PC-9 (cell line): ENCODE measurements around the gene SLC46A3. TPM values are rescaled to one million over a fixed set of nuclear protein-coding genes. Genes with fewer than 3 reads are reported as not detected.

Experiments
- BruUV-seq: library from RNA; stranded (reverse); fragments of 400-500 nt; replicated peaks from 2 replicates; lab custom pipeline; 2021; lab: Mats Ljungman, UMichigan
- CTCF ChIA-PET: fragments of 300-600 bp; sonication (Branson Sonifier 250); formaldehyde crosslinking; loops from one replicate; lab custom pipeline; 2022; ENCODE audit warnings: antibody characterized with exemption; lab: Charles Lee
- POLR2A ChIA-PET: fragments of 300-600 bp; sonication (Branson Sonifier 250); formaldehyde crosslinking; loops from one replicate; lab custom pipeline; 2022; ENCODE audit warnings: antibody characterized with exemption; ENCODE audit not compliant: unreplicated experiment; lab: Charles Lee
- DNase-seq, 2 experiments: peaks; one replicate each; pipeline versions ENCODE4 v3.0.0 to v3.0.0-alpha.2; 2015 to 2022; ENCODE audit warnings: mixed read lengths in 1 of 2
- H2AFZ ChIP-seq: fragments of 200-600 bp; sonication (generic); 2 replicates; pipeline ENCODE4 v1.8.1; 2017; ENCODE audit warnings: antibody characterized with exemption
- H3F3A ChIP-seq: fragments of 200-600 bp; sonication (generic); 2 replicates; pipeline ENCODE4 v1.8.1; 2017; ENCODE audit warnings: antibody characterized with exemption, mild to moderate bottlenecking, low read depth; ENCODE audit not compliant: insufficient read depth
- H3K27ac ChIP-seq: fragments of 200-600 bp; sonication (generic); 2 replicates; pipeline ENCODE4 v1.6.1; 2016; ENCODE audit warnings: mixed run types
- H3K27me3 ChIP-seq: fragments of 200-600 bp; sonication (generic); 2 replicates; pipeline ENCODE4 v1.6.1; 2016; ENCODE audit warnings: low read depth, mixed run types; ENCODE audit not compliant: insufficient read depth
- H3K36me3 ChIP-seq: fragments of 200-600 bp; sonication (generic); 2 replicates; pipeline ENCODE4 v1.6.1; 2016; ENCODE audit warnings: low read depth, mixed run types
- H3K4me1 ChIP-seq: fragments of 200-600 bp; sonication (generic); replicated peaks from 2 replicates; pipeline ENCODE4 v1.6.1; 2016; ENCODE audit warnings: mixed run types; ENCODE audit not compliant: insufficient read depth
- H3K4me2 ChIP-seq: fragments of 200-600 bp; sonication (generic); 2 replicates; pipeline ENCODE4 v1.6.1; 2017; ENCODE audit warnings: mixed run types
- H3K4me3 ChIP-seq: fragments of 200-600 bp; sonication (generic); 2 replicates; pipeline ENCODE4 v1.6.1; 2016; ENCODE audit warnings: mixed run types
- H3K79me2 ChIP-seq: fragments of 200-600 bp; sonication (generic); 2 replicates; pipeline ENCODE4 v1.6.1; 2017; ENCODE audit warnings: low read depth, mixed run types
- H3K9me2 ChIP-seq: fragments of 200-600 bp; sonication (generic); 2 replicates; pipeline ENCODE4 v1.8.1; 2017; ENCODE audit warnings: mild to moderate bottlenecking; ENCODE audit not compliant: insufficient read depth
- H3K9me3 ChIP-seq: fragments of 200-600 bp; sonication (generic); 2 replicates; pipeline ENCODE4 v1.8.1; 2016; ENCODE audit warnings: low read depth; ENCODE audit not compliant: insufficient read depth
- H4K20me1 ChIP-seq: fragments of 200-600 bp; sonication (generic); 2 replicates; pipeline ENCODE4 v1.8.1; 2017; ENCODE audit not compliant: insufficient read depth
- CTCF ChIP-seq: fragments of 200-600 bp; sonication (generic); conservative IDR thresholded peaks from 2 replicates; pipeline ENCODE4 v1.6.1; 2017; ENCODE audit warnings: mixed run types, antibody characterized with exemption, mild to moderate bottlenecking, moderate library complexity
- EZH2 ChIP-seq: fragments of 200-600 bp; sonication (generic); IDR thresholded peaks from 2 replicates; pipeline ENCODE4 v1.8.0; 2017; ENCODE audit warnings: antibody characterized with exemption, low read depth
- intact Hi-C: fragments of 100-400 bp; cut with micrococcal nuclease; formaldehyde crosslinking; loops from one replicate; pipeline ENCODE4 v1.10.0; 2022; ENCODE audit not compliant: unreplicated experiment
- total RNA-seq: library from RNA; stranded (reverse); gene quantifications from 2 replicates; pipeline ENCODE4 v1.2.3, GENCODE V29; 2021

SLC46A3 gene
- total RNA-seq, 1 experiment from 2014 or later: 0.15 TPM

- TF ChIP-seq CTCF: no peak
- TF ChIP-seq EZH2: no peak
- H3K9me2 ChIP-seq: no peaks in the 10 kb centered on the region
- H3K4me2 ChIP-seq: no peak overlapping the region
- ChIA-PET CTCF (no interaction called here), POLR2A (no interaction called here)
- no peak overlapping the region for H2AFZ ChIP-seq
- H3K36me3 ChIP-seq: no peaks in the 10 kb centered on the region
- H3K27me3 ChIP-seq: no peaks in the 10 kb centered on the region
- no peaks in the 10 kb centered on the region for H3K4me1 ChIP-seq
- BruUV-seq: no TSS peak
- H3K27ac ChIP-seq: no peak overlapping the region
- H3K4me3 ChIP-seq: no peak overlapping the region
- no peaks in the 10 kb centered on the region for H3F3A ChIP-seq
- no peak for DNase-seq
- H3K9me3 ChIP-seq: no peaks in the 10 kb centered on the region
- no peaks in the 10 kb centered on the region for H3K79me2 ChIP-seq
- intact Hi-C loops: no loop called here
- no peaks in the 10 kb centered on the region for H4K20me1 ChIP-seq
Measured at GRCh38 chr13:28728642-28729041, 9.9 kb upstream of the SLC46A3 start.

- BruUV-seq: no TSS peak
- no peak overlapping the region for H3K4me3 ChIP-seq
- H3K4me2 ChIP-seq: no peak overlapping the region
- POLR2A ChIA-PET: no interaction called here
- H3K9me3 ChIP-seq: no peaks in the 10 kb centered on the region
- H3K79me2 ChIP-seq: no peaks in the 10 kb centered on the region
- H2AFZ ChIP-seq: no peak overlapping the region
- no peaks in the 10 kb centered on the region; the same call in 1 of the 2 replicates for H3K9me2 ChIP-seq
- TF ChIP-seq CTCF (no peak), EZH2 (no peak)
- H4K20me1 ChIP-seq: no peaks in the 10 kb centered on the region
- no peaks in the 10 kb centered on the region for H3K27me3 ChIP-seq
- no peaks in the 10 kb centered on the region for H3K36me3 ChIP-seq
- no peak for DNase-seq
- no peaks in the 10 kb centered on the region for H3F3A ChIP-seq
- no peaks in the 10 kb centered on the region for H3K4me1 ChIP-seq
- intact Hi-C loops: no loop called here
- no peak overlapping the region for H3K27ac ChIP-seq
- CTCF ChIA-PET: no interaction called here
Measured at GRCh38 chr13:28725046-28725610, 6.4 kb upstream of the SLC46A3 start.

- H3K27me3 ChIP-seq: no peaks in the 10 kb centered on the region
- no peaks in the 10 kb centered on the region for H3F3A ChIP-seq
- BruUV-seq: no TSS peak
- H3K4me2 ChIP-seq: no peak overlapping the region
- H2AFZ ChIP-seq: no peak overlapping the region
- no peaks in the 10 kb centered on the region for H3K4me1 ChIP-seq
- ChIA-PET POLR2A (no interaction called here), CTCF (no interaction called here)
- DNase-seq: no peak
- no peaks in the 10 kb centered on the region for H3K36me3 ChIP-seq
- no peaks in the 10 kb centered on the region for H3K79me2 ChIP-seq
- no peak overlapping the region for H3K4me3 ChIP-seq
- no peaks in the 10 kb centered on the region for H3K9me3 ChIP-seq
- H4K20me1 ChIP-seq: no peaks in the 10 kb centered on the region
- no peak overlapping the region for H3K27ac ChIP-seq
- no peaks in the 10 kb centered on the region; the same call in 1 of the 2 replicates for H3K9me2 ChIP-seq
- intact Hi-C loops: no loop called here
- TF ChIP-seq EZH2: no peak
- no peak for TF ChIP-seq CTCF
Measured at GRCh38 chr13:28723806-28724205, 5.0 kb upstream of the SLC46A3 start.
